Measurements from ENCODE around the gene NDUFS4. TPM values are rescaled to one million over a fixed set of nuclear protein-coding genes. Genes with fewer than 3 reads are reported as not detected.
"Not testable (repeated sequence)": the region's sequence is repeated elsewhere in the genome, so short reads cannot be mapped to it uniquely, and the experiment has no call there.

Gene NDUFS4
- total RNA-seq, 2 donors from 2014 or later = 29.8 to 39.6 TPM

DNA sequence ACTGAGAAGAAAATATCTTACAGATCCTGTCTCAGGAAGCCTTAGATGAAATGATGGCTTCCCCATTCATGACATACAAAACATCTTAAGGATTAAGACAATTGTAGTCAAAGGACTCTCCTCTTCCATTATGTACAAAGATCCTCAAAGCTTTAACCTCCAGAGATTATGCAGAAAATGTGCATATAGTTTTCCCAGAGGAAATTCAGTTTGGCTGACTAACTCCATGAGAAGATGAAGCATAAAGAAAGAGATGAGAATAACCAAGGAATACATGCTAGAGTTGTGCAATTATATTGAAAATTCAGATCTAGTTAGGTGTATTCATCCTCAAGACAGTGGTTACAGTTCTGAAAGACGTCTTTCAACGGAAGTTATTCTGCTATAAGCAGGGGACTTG is 18.6 kb upstream of the NDUFS4 start:
- intact Hi-C loops (cut with DNase I) = no loop called here
- no peak for TF ChIP-seq POLR2A (IDR thresholded peaks at IDR 0.05)
- TF ChIP-seq, protein P1, sequence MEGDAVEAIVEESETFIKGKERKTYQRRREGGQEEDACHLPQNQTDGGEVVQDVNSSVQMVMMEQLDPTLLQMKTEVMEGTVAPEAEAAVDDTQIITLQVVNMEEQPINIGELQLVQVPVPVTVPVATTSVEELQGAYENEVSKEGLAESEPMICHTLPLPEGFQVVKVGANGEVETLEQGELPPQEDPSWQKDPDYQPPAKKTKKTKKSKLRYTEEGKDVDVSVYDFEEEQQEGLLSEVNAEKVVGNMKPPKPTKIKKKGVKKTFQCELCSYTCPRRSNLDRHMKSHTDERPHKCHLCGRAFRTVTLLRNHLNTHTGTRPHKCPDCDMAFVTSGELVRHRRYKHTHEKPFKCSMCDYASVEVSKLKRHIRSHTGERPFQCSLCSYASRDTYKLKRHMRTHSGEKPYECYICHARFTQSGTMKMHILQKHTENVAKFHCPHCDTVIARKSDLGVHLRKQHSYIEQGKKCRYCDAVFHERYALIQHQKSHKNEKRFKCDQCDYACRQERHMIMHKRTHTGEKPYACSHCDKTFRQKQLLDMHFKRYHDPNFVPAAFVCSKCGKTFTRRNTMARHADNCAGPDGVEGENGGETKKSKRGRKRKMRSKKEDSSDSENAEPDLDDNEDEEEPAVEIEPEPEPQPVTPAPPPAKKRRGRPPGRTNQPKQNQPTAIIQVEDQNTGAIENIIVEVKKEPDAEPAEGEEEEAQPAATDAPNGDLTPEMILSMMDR (IDR thresholded peaks at IDR 0.05) = no peak
- Histone ChIP-seq H3K4me1 (no peaks in the 10 kb centered on the region), H3K27ac (no peak overlapping the region), H3K27me3 (no peaks in the 10 kb centered on the region), H3K4me3 (no peak overlapping the region), H3K9me3 (no peaks in the 10 kb centered on the region), H3K36me3 (replicated peaks in 1 of 2; ENCODE audit: insufficient read depth in 1 of 2, low read depth in 2 of 2) (no peaks in the 10 kb centered on the region)
- ATAC-seq = no peak
- no peak for DNase-seq
- WGBS, 2 donors = 65 to 79% methylated on average over 2 of the region's 2 CpGs

DNA sequence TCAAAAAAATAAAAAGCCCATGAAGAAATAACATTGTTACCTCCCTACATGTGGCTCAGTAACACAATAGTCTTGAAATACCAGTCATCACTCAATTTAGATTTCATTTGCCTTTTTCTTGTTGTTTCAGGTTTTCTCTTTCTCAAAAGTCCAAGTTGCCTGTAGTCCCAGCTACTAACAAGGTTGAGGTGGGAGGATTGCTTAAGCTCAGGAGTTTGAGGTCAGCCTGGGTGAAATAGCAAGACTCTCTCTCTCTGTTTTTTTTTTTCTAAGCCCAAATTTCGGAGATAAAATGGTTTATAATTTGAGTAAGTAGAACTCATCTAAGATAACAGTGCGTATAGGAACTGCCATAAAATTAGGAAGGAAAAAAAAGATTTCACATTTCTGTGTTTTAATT is 17.5 kb upstream of the NDUFS4 start:
- H3K9me3 ChIP-seq = no peaks in the 10 kb centered on the region
- no peak for DNase-seq
- H3K27me3 ChIP-seq = no peaks in the 10 kb centered on the region
- intact Hi-C loops (cut with DNase I) = no loop called here
- no peak overlapping the region for H3K27ac ChIP-seq
- no peaks in the 10 kb centered on the region for H3K4me1 ChIP-seq
- no peak for ATAC-seq
- H3K4me3 ChIP-seq = no peak overlapping the region
- TF ChIP-seq, protein P1 (IDR thresholded peaks at IDR 0.05) = no peak
- TF ChIP-seq POLR2A (IDR thresholded peaks at IDR 0.05) = no peak
- WGBS, 2 donors = 38 to 40% methylated on average over 2 of the region's 2 CpGs
- H3K36me3 ChIP-seq (replicated peaks in 1 of 2; ENCODE audit: insufficient read depth in 1 of 2, low read depth in 2 of 2) = no peaks in the 10 kb centered on the region

DNA sequence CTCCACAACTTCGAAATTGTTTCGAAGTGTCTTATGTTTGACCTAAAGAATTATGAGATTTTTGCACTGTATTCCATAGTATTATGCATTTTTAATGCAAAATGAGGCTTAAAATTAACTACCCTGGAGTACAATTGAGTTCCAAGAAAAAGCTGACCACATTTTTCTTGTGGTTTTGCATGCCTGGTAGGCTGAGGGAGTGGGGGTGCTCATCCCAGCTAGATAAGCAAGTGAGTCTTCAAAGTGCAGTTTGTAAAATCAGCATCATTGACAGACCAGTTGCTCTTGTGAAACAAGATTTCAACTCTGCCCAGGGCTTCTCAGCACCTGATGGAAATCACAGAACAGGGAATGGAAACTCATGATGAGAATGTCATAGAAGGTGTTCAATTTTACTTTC is 17.0 kb upstream of the NDUFS4 start:
- DNase-seq (no peak), ATAC-seq (no peak)
- no peaks in the 10 kb centered on the region for H3K9me3 ChIP-seq
- H3K27me3 ChIP-seq = no peaks in the 10 kb centered on the region
- TF ChIP-seq, protein P1 (IDR thresholded peaks at IDR 0.05) = no peak
- TF ChIP-seq POLR2A (IDR thresholded peaks at IDR 0.05) = no peak
- intact Hi-C loops (cut with DNase I) = no loop called here
- H3K36me3 ChIP-seq (replicated peaks in 1 of 2; ENCODE audit: insufficient read depth in 1 of 2, low read depth in 2 of 2) = no peaks in the 10 kb centered on the region
- 52 to 59% methylated on average over 2 of the region's 2 CpGs for WGBS, 2 donors
- no peak overlapping the region for H3K4me3 ChIP-seq
- no peak overlapping the region for H3K27ac ChIP-seq
- no peaks in the 10 kb centered on the region for H3K4me1 ChIP-seq

DNA sequence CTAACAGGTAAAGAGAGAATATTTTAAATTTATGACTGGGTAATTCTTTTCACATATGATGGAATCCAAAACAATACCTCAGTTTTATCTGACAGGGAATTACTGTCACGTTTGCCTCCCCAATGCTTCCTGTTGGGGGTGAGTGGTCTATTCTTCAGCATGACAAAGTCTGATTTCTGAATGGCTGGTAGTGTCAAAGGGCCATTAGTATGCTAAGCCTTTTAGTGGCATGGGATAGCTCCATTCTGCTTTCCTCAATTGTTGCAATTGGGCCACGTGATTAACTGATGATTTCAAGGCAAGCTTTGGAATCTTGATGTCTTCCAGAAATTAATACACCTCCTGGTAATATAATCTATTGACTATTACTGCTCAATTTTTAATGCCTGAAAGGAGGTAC is 14.7 kb upstream of the NDUFS4 start:
- H3K9me3 ChIP-seq = no peaks in the 10 kb centered on the region
- H3K27ac ChIP-seq = no peak overlapping the region
- no peaks in the 10 kb centered on the region for H3K4me1 ChIP-seq
- TF ChIP-seq POLR2A (IDR thresholded peaks at IDR 0.05) = no peak
- TF ChIP-seq, protein P1 (IDR thresholded peaks at IDR 0.05) = no peak
- H3K36me3 ChIP-seq (replicated peaks in 1 of 2; ENCODE audit: insufficient read depth in 1 of 2, low read depth in 2 of 2) = no peaks in the 10 kb centered on the region
- intact Hi-C loops (cut with DNase I) = no loop called here
- ATAC-seq (no peak), DNase-seq (no peak)
- H3K27me3 ChIP-seq = no peaks in the 10 kb centered on the region
- 48% methylated on average over 2 of the region's 2 CpGs for WGBS, 2 donors
- H3K4me3 ChIP-seq = no peak overlapping the region

DNA sequence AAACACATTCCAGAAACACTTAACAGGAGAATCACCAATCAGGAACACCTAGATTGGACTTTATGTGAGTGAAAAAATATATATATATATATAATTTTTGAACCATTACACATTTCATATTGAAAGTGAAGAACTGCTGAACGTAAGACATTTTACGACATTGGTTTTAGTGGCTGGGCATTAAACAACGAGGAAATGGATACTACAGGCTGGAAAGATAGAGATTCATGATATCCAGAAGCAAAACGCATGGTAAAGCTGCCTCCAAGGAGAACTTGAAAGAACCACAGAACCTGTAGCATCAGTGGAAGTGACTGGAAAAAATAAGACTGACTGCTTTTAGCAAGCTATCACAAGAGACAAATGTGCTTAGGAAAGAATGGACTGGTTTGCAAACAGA is 13.2 kb upstream of the NDUFS4 start:
- no peaks in the 10 kb centered on the region for H3K9me3 ChIP-seq
- DNase-seq = no peak
- no peak for ATAC-seq
- intact Hi-C loops (cut with DNase I) = no loop called here
- no peak overlapping the region for H3K27ac ChIP-seq
- no peak overlapping the region for H3K4me3 ChIP-seq
- no peaks in the 10 kb centered on the region for H3K36me3 ChIP-seq (replicated peaks in 1 of 2; ENCODE audit: insufficient read depth in 1 of 2, low read depth in 2 of 2)
- no peaks in the 10 kb centered on the region for H3K4me1 ChIP-seq
- TF ChIP-seq, protein P1 (IDR thresholded peaks at IDR 0.05) = no peak
- TF ChIP-seq POLR2A (IDR thresholded peaks at IDR 0.05) = no peak
- no peaks in the 10 kb centered on the region for H3K27me3 ChIP-seq
- 77 to 79% methylated on average over 4 of the region's 4 CpGs for WGBS, 2 donors

DNA sequence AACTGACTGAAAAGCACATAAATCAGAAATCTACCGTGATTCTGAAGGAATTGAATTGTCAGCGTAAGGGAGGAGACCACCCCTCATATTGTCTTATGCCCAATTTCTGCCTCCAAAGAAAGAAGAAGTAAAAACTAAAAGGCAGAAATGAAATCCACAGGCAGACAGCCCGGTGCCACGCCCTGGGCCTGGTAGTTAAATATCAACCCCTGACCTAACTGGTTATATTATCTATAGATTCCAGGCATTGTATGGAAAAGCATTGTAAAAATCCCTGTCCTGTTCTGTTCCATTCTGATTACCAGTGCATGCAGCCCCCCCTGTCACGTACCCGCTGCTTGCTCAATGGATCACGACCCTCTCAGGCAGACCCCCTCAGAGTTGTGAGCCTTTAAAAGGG is 11.9 kb upstream of the NDUFS4 start:
- DNase-seq; H3K4me3 ChIP-seq; H3K27me3 ChIP-seq; H3K4me1 ChIP-seq; ATAC-seq; H3K36me3 ChIP-seq (replicated peaks in 1 of 2; ENCODE audit: insufficient read depth in 1 of 2, low read depth in 2 of 2); intact Hi-C loops (cut with DNase I); H3K9me3 ChIP-seq; H3K27ac ChIP-seq: not testable (repeated sequence)
- WGBS, 2 donors = 70 to 85% methylated on average over 6 to 7 of the region's 7 CpGs
